Stimulated activated CD4-positive, alpha-beta T cell treated with anti-CD3 and anti-CD28 coated beads, Interleukin-4, amount 100 ng/mL, for 1 hour (primary cell): ENCODE results near the gene NT5M.
A peak's percentile ranks its signal among the peaks of the same experiment; 100 is the strongest.
"Not testable (repeated sequence)": the region's sequence is repeated elsewhere in the genome, so short reads cannot be mapped to it uniquely, and the experiment has no call there.

Experiments used
- DNase-seq: peaks from one replicate; pipeline ENCODE4 v3.0.0-alpha.2; 2020

The NT5M gene

GRCh38 chr17:17379197-17379991, 76.2 kb downstream of the NT5M start:
- no peak for DNase-seq

GRCh38 chr17:17380145-17380925, 77.2 kb downstream of the NT5M start:
- no peak for DNase-seq

GRCh38 chr17:17381446-17382064, 78.4 kb downstream of the NT5M start:
- no peak for DNase-seq

- no peak for DNase-seq
These were observed 78.9 kb downstream of the NT5M start for GRCh38 chr17:17382065-17382459.

- DNase-seq: no peak
These were observed 79.8 kb downstream of the NT5M start for GRCh38 chr17:17382971-17383370.

GRCh38 chr17:17383431-17384290, 80.5 kb downstream of the NT5M start:
- not testable (repeated sequence) for DNase-seq

- no peak for DNase-seq
These were observed 81.1 kb downstream of the NT5M start for GRCh38 chr17:17384291-17384615.

- no peak for DNase-seq
These were observed 81.8 kb downstream of the NT5M start for GRCh38 chr17:17384961-17385360.

GRCh38 chr17:17385491-17385890, 82.3 kb downstream of the NT5M start:
- DNase-seq: no peak

- no peak for DNase-seq
These were observed 83.1 kb downstream of the NT5M start for GRCh38 chr17:17386094-17386800.

GRCh38 chr17:17387017-17387497, 83.9 kb downstream of the NT5M start:
- no peak for DNase-seq

- no peak for DNase-seq
These were observed 84.6 kb downstream of the NT5M start for GRCh38 chr17:17387498-17388362.

- no peak for DNase-seq
These were observed 85.7 kb downstream of the NT5M start for GRCh38 chr17:17388657-17389496.

GRCh38 chr17:17391668-17392370, 88.6 kb downstream of the NT5M start:
- DNase-seq: peak; percentile 58

- no peak for DNase-seq
These were observed 90.8 kb downstream of the NT5M start for GRCh38 chr17:17393976-17394375.

- no peak for DNase-seq
These were observed 91.3 kb downstream of the NT5M start for GRCh38 chr17:17394494-17394893.

- DNase-seq: no peak
These were observed 92.2 kb downstream of the NT5M start for GRCh38 chr17:17395246-17395802.

GRCh38 chr17:17395885-17396284, 92.7 kb downstream of the NT5M start:
- no peak for DNase-seq
